Osteoblast (primary cell): ENCODE results near the gene TMSB4X. TPM values are rescaled to one million over a fixed set of nuclear protein-coding genes. Genes with fewer than 3 reads are reported as not detected.
A peak's percentile ranks its signal among the peaks of the same experiment; 100 is the strongest.
"Not testable (repeated sequence)": the region's sequence is repeated elsewhere in the genome, so short reads cannot be mapped to it uniquely, and the experiment has no call there.

Experiments used
- DNase-seq: peaks from one replicate; pipeline ENCODE4 v3.0.0; 2011; ENCODE audit warnings: low spot score, mixed read lengths; ENCODE audit not compliant: insufficient read length; ENCODE audit errors: missing footprints
- H2AFZ ChIP-seq: 2 replicates; pipeline ENCODE4 v1.6.0; 2011; ENCODE audit warnings: mild to moderate bottlenecking, low read length
- H3K27ac ChIP-seq: 2 replicates; pipeline ENCODE4 v1.5.1; 2011; ENCODE audit warnings: mild to moderate bottlenecking, low read depth, low read length, moderate library complexity
- H3K27me3 ChIP-seq: 2 replicates; pipeline ENCODE4 v1.6.0; 2012; ENCODE audit warnings: mild to moderate bottlenecking, control low read depth, inconsistent platforms, low read length, moderate library complexity; ENCODE audit not compliant: insufficient read depth
- H3K36me3 ChIP-seq: 2 replicates; pipeline ENCODE4 v1.5.1; 2011; ENCODE audit warnings: mild to moderate bottlenecking, low read length, control low read depth, moderate library complexity; ENCODE audit not compliant: insufficient read depth
- H3K4me1 ChIP-seq: 2 replicates; pipeline ENCODE4 v1.5.1; 2011; ENCODE audit warnings: mild to moderate bottlenecking, low read length, control low read depth, moderate library complexity; ENCODE audit not compliant: insufficient read depth
- H3K4me2 ChIP-seq: 2 replicates; pipeline ENCODE4 v1.6.0; 2011; ENCODE audit warnings: mild to moderate bottlenecking, low read length; ENCODE audit not compliant: insufficient read depth
- H3K4me3 ChIP-seq: fragments of 200-600 bp; sonication (generic); 3 replicates; pipeline ENCODE4 v1.5.1; 2012; ENCODE audit warnings: mild to moderate bottlenecking, low read length, inconsistent platforms; ENCODE audit not compliant: insufficient read depth
- H3K79me2 ChIP-seq: 2 replicates; pipeline ENCODE4 v1.6.0; 2012; ENCODE audit warnings: mild to moderate bottlenecking, low read length, control low read depth, inconsistent platforms; ENCODE audit not compliant: insufficient read depth
- H3K9me3 ChIP-seq: 2 replicates; pipeline ENCODE4 v1.5.1; 2011; ENCODE audit warnings: low read depth, low read length, control low read depth
- H4K20me1 ChIP-seq: 2 replicates; pipeline ENCODE4 v1.6.0; 2012; ENCODE audit warnings: mild to moderate bottlenecking, low read length, control low read depth; ENCODE audit not compliant: insufficient read depth
- CTCF ChIP-seq: IDR thresholded peaks from 2 replicates; pipeline ENCODE4 v1.5.1; 2011; ENCODE audit warnings: mild to moderate bottlenecking, low read depth, low read length, moderate library complexity; ENCODE audit errors: extremely low read depth
- total RNA-seq: library from RNA; depleted of rRNA; stranded (reverse); fragments of >200 nt; gene quantifications from 2 replicates; pipeline ENCODE4 v1.2.3, GENCODE V29; 2012

Gene TMSB4X
- total RNA-seq, 1 donor: 5,120 TPM

GRCh38 chrX:13015536-13016236, 40.8 kb downstream of the TMSB4X start:
- Histone ChIP-seq H3K79me2 (no peaks in the 10 kb centered on the region), H2AFZ (peak overlapping the region; percentile 7), H3K27ac (no peak overlapping the region), H3K4me2 (no peak overlapping the region), H3K27me3 (no peaks in the 10 kb centered on the region), H3K36me3 (no peaks in the 10 kb centered on the region), H3K9me3 (no peaks in the 10 kb centered on the region), H3K4me1 (peaks cover 6% of the 10 kb centered on the region), H4K20me1 (no peaks in the 10 kb centered on the region), H3K4me3 (no peak overlapping the region)
- TF ChIP-seq CTCF: no peak
- DNase-seq: no peak

- DNase-seq, H3K9me3 ChIP-seq, H3K4me2 ChIP-seq, H3K4me3 ChIP-seq, H3K4me1 ChIP-seq, H2AFZ ChIP-seq, H4K20me1 ChIP-seq, H3K36me3 ChIP-seq, H3K79me2 ChIP-seq, H3K27me3 ChIP-seq, H3K27ac ChIP-seq: not testable (repeated sequence)
Measured at GRCh38 chrX:13016731-13017130, 41.8 kb downstream of the TMSB4X start.

- Histone ChIP-seq H3K4me2 (no peak overlapping the region), H3K79me2 (no peaks in the 10 kb centered on the region), H3K4me3 (no peak overlapping the region), H4K20me1 (no peaks in the 10 kb centered on the region), H2AFZ (no peak overlapping the region), H3K9me3 (no peaks in the 10 kb centered on the region), H3K27me3 (no peaks in the 10 kb centered on the region), H3K36me3 (no peaks in the 10 kb centered on the region), H3K4me1 (peaks cover 20% of the 10 kb centered on the region), H3K27ac (peak overlapping the region; percentile 53)
- TF ChIP-seq CTCF: no peak
- no peak for DNase-seq
Measured at GRCh38 chrX:13022926-13023325, 48.0 kb downstream of the TMSB4X start.

GRCh38 chrX:13023567-13023966, 48.7 kb downstream of the TMSB4X start:
- Histone ChIP-seq H3K79me2 (no peaks in the 10 kb centered on the region), H3K4me2 (no peak overlapping the region), H3K36me3 (no peaks in the 10 kb centered on the region), H3K27ac (no peak overlapping the region), H3K4me3 (no peak overlapping the region), H4K20me1 (no peaks in the 10 kb centered on the region), H3K9me3 (no peaks in the 10 kb centered on the region), H3K4me1 (peaks cover 23% of the 10 kb centered on the region), H2AFZ (no peak overlapping the region), H3K27me3 (no peaks in the 10 kb centered on the region)
- no peak for TF ChIP-seq CTCF
- no peak for DNase-seq
